GM23248 (cell line): ENCODE measurements around the gene VWA5B2.

Experiments
- EZH2 ChIP-seq: fragments of 200-600 bp; sonication (generic); IDR thresholded peaks from 2 replicates; pipeline ENCODE4 v1.6.1; 2018; ENCODE audit warnings: antibody characterized with exemption, mild to moderate bottlenecking; ENCODE audit not compliant: insufficient read depth, poor library complexity, severe bottlenecking
- EZH2phosphoT487 ChIP-seq: fragments of 200-600 bp; sonication (generic); IDR thresholded peaks from 2 replicates; pipeline ENCODE4 v1.6.1; 2018; ENCODE audit warnings: antibody characterized with exemption, moderate library complexity, mild to moderate bottlenecking, low read depth; ENCODE audit not compliant: insufficient read depth

DNA sequence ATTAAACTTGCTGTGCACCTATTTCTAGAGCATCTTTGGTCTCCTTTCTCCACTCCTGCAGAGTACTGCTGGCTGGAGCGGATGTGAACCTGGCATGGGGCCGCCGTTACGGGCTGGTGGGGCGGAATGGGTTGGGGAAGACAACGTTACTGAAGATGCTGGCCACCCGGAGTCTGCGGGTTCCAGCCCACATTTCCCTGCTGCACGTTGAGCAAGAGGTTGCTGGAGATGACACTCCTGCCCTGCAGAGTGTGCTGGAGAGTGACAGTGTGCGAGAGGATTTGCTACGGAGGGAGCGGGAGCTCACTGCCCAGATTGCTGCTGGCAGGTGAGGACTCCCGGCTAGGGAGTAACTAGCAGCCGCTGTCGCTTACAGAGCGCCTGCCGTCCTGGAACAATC lies 41.3 kb upstream of the VWA5B2 start:
- TF ChIP-seq EZH2 (no peak), EZH2phosphoT487 (no peak)
